HL-60/S4 (cell line): Measurements from ENCODE around the gene LRP5.
"Not testable (repeated sequence)": the region's sequence is repeated elsewhere in the genome, so short reads cannot be mapped to it uniquely, and the experiment has no call there.

Experiments
- in situ Hi-C: fragments of 300-500 bp; cut with MboI; formaldehyde crosslinking; loops from 2 replicates; pipeline ENCODE4 v1.14.3; 2022; ENCODE audit warnings: low sequenced_read_pairs

LRP5 gene

GRCh38 chr11:68436985-68437926 lies 124.9 kb downstream of the LRP5 start:
- in situ Hi-C loops: no loop called here

GRCh38 chr11:68437927-68438657 lies 125.7 kb downstream of the LRP5 start:
- in situ Hi-C loops: no loop called here

GRCh38 chr11:68438658-68439259 lies 126.4 kb downstream of the LRP5 start:
- in situ Hi-C loops: no loop called here

- in situ Hi-C loops: no loop called here
Measured at GRCh38 chr11:68439355-68440065, 127.1 kb downstream of the LRP5 start.

- in situ Hi-C loops: no loop called here
Measured at GRCh38 chr11:68440224-68440623, 127.8 kb downstream of the LRP5 start.

GRCh38 chr11:68441466-68442230 lies 129.3 kb downstream of the LRP5 start:
- in situ Hi-C loops: no loop called here

- in situ Hi-C loops: no loop called here
Measured at GRCh38 chr11:68442433-68442832, 130.0 kb downstream of the LRP5 start.

GRCh38 chr11:68444566-68444965 lies 132.2 kb downstream of the LRP5 start:
- in situ Hi-C loops: no loop called here

GRCh38 chr11:68445531-68446035 lies 133.2 kb downstream of the LRP5 start:
- in situ Hi-C loops: no loop called here

GRCh38 chr11:68446046-68446725 lies 133.8 kb downstream of the LRP5 start:
- in situ Hi-C loops: no loop called here

GRCh38 chr11:68447015-68447801 lies 134.8 kb downstream of the LRP5 start:
- in situ Hi-C loops: no loop called here

- in situ Hi-C loops: not testable (repeated sequence)
Measured at GRCh38 chr11:68447914-68448313, 135.5 kb downstream of the LRP5 start.

- in situ Hi-C loops: no loop called here
Measured at GRCh38 chr11:68448604-68449011, 136.2 kb downstream of the LRP5 start.

GRCh38 chr11:68449951-68450350 lies 137.6 kb downstream of the LRP5 start:
- in situ Hi-C loops: no loop called here

GRCh38 chr11:68450711-68451110 lies 138.3 kb downstream of the LRP5 start:
- in situ Hi-C loops: no loop called here

- in situ Hi-C loops: no loop called here
Measured at GRCh38 chr11:68454767-68455166, 142.4 kb downstream of the LRP5 start.

GRCh38 chr11:68455485-68455884 lies 143.1 kb downstream of the LRP5 start:
- in situ Hi-C loops: no loop called here

GRCh38 chr11:68457216-68457897 lies 145.0 kb downstream of the LRP5 start:
- in situ Hi-C loops: no loop called here
